GM12874 (cell line): ENCODE measurements around the gene TCAF1.

Source experiments
- TF ChIP-seq, protein P1 (sequence below): IDR thresholded peaks from 2 replicates; pipeline ENCODE4 v1.5.1; 2011; ENCODE audit warnings: low read depth, mild to moderate bottlenecking, control low read depth, low read length, moderate library complexity; ENCODE audit not compliant: insufficient read depth

TCAF1 gene

GRCh38 chr7:143901668-143902331, at the start of gene TCAF1:
Gene TCAF1, minus strand, starts transcription at chr7:143902176. Its CDS starts 25,568 bp downstream, at chr7:143876608.
- TF ChIP-seq, protein P1, sequence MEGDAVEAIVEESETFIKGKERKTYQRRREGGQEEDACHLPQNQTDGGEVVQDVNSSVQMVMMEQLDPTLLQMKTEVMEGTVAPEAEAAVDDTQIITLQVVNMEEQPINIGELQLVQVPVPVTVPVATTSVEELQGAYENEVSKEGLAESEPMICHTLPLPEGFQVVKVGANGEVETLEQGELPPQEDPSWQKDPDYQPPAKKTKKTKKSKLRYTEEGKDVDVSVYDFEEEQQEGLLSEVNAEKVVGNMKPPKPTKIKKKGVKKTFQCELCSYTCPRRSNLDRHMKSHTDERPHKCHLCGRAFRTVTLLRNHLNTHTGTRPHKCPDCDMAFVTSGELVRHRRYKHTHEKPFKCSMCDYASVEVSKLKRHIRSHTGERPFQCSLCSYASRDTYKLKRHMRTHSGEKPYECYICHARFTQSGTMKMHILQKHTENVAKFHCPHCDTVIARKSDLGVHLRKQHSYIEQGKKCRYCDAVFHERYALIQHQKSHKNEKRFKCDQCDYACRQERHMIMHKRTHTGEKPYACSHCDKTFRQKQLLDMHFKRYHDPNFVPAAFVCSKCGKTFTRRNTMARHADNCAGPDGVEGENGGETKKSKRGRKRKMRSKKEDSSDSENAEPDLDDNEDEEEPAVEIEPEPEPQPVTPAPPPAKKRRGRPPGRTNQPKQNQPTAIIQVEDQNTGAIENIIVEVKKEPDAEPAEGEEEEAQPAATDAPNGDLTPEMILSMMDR: peak; percentile 27

DNA sequence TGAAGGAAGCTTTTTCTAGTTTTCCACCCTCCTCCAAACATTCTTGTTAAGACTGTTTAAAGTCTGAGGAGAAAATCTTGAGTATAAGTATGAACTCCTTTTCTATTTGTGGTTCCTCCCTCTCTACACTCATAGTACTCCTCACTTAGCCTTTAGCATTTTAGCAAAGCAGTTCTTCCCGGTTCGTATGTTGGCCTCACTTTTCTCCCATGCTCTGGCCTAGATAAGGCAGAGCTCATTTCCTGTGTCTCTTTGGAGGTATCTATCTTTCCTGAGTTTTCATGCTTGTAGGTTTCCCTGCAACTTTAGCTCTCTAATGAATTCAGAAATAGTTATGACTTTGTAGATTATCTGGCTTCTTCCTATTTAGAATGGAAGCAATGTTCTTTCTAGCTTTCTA, 46.8 kb upstream of the TCAF1 start:
- TF ChIP-seq, protein P1: no peak

- TF ChIP-seq, protein P1: no peak
Measured at GRCh38 chr7:143947111-143947510, 45.1 kb upstream of the TCAF1 start.

DNA sequence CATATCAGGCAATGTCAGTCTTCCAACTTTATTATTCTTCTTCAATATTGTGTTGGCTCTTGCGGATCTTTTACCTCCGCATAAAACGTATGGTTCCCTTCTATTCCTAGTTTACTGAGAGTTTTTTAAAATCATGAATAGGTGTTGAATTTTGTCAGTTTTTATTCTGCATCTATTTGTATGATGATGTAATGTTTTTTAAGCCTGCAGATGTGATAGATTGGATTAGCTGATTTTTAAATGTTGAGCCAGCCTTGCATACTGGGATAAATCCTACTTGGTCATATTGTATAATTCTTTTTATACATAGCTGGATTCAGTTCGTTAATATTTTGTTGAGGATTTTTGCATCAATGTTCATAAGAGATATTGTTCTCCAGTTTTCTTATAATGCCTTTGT, 43.4 kb upstream of the TCAF1 start:
- TF ChIP-seq, protein P1: no peak

DNA sequence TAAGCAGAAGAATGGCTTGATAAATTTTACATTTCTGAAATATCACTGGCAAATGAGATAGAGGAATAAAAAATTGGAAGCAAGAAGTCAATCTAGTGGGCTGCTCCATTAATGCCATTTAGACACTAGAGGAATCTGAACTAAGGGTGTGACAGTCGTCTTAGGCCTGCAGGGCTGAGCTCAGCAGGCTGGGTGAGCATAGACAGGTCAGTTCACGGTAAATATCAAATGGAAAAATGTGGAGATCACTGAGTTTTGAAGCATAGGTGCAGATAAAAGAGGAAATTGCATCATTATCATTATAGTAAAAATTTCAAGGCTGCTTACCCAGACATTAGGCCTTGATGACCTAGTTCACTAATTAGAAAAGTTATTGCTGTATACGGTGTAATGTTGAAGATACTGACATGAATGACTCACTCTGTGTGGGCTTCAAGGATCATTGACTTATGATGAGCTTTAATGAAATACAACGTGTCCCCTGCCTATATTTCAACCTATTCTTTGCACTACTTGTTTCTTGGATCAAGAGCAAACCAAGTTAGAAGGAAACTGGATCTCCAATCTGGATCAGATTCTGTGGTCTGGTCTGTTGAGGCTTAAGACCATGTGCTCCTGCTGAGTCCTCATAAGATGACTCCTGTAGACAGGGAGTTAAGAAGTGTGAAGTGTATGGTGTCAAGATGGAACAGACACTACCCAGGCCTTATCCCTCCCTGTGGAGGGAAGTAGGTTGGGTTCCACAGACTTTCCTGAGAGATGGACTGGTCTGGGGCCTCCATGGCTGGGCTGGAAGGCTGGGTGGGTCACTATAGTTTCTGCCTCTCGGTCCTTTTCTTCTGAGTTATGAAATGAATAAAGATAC, 36.6 kb upstream of the TCAF1 start:
- TF ChIP-seq, protein P1: no peak

DNA sequence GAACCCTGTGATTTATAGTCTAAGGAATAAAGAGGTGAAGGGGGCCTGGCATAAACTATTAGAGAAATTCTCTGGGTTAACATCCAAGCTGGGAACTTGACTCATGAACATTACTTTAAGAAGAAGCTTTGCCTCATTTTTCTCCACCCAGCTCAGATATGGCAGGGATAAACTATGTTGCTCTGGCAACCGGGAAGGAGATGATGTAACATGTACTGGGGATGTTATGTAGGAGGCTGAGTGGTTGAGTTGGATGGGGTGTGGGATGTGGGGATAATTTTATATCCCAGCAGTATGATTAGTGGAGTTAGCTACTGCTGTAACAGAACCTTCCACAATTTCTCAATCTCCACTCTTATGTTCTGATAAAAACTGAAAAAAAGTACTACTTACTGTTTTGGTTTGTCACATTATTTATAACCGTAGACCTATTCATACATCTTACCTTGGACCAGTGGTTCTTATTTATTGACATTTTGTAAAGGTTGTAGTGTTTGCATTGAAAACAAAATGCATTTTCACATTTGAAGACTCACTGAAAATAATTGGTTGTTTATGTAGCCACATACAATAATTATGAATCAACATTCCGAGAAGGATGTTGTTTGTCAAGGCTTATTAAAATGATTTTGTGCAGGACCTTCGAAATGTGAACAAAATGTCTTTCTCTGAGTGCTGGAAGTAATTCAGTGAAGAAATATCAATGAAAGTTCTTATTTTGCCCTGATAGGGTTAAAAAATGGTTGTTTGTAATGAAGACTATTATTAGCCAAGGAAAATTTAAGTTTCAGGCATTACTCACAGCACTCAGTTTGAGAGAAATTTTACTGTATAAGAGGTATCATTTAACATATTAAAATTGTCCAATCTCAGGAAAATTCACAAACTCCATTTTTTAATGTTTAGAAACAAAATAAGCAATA, 34.4 kb upstream of the TCAF1 start:
- TF ChIP-seq, protein P1: no peak
